ENCODE results near the gene ZNF697. TPM values are rescaled to one million over a fixed set of nuclear protein-coding genes. Genes with fewer than 3 reads are reported as not detected.
A peak's percentile ranks its signal among the peaks of the same experiment; 100 is the strongest.

ZNF697 gene
- total and polyA plus RNA-seq, 9 of the 15 experiments (the other 6 are each of a cell fraction or from before 2014, with no cell fraction given), result 2.1 to 13.6 (median 8.3) TPM

DNA sequence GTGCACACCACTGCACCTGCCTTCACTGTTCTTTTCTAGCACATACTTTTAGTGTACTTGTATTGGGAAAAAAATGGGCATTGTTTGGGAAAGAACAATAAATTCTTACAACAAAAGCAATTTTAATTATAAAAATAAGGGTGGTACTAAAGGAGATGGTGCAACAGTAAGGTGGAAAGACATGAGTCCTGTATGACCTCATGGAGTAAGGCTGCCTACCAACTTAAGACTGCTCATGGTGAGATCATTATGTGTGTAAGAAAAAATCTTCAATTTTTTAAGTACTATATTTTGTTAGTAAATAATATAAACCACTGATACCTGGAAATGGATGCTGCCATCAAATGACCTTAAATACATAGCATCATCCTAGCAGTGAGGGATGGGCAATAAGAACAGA, 34.1 kb upstream of the ZNF697 start (continued):
- TF ChIP-seq ZNF699 (CRISPR knock-in tag; IDR thresholded peaks at IDR 0.05; ENCODE audit: insufficient replicate concordance) (no peak), ZBTB1 (CRISPR knock-in tag; IDR thresholded peaks at IDR 0.05; ENCODE audit: borderline replicate concordance, low read depth) (no peak), TEAD2 (tag; IDR thresholded peaks at IDR 0.05) (no peak), PHB (CRISPR knock-in tag; IDR thresholded peaks at IDR 0.05) (no peak)

DNA sequence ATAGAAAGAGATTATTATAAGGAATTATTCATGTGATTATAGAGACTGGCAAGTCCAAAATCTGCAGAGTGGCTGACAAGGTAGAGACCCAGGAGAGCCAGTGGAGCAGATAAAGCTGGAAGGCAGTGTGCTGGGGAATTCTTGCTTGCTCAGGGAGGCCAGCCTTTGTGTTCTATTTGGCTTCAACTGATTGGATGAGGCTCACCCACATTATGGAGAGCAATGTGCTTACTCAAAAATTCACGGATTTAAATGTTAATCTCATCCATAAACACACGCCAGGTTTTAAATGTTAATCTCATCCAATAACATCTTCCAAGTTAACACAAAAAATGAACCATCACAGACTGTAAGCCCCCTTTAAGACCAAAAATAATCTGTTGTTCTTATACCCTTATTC, 33.5 kb upstream of the ZNF697 start:
- FAIRE-seq, result no peak
- H3K27ac ChIP-seq (ENCODE audit: extremely low read depth, low read depth, low read length), result no peak overlapping the region
- in situ Hi-C loops (cut with MboI) (no loop called here), intact Hi-C loops (cut with micrococcal nuclease) (no loop called here)
- BruUV-seq (replicated peaks), result no TSS peak
- ChIA-PET POLR2A (no interaction called here), CTCF (ENCODE audit: low intra/inter-chr PET ratio) (no interaction called here)
- no peak overlapping the region for H2AFZ ChIP-seq (ENCODE audit: low read depth, low read length)
- TF ChIP-seq ZNF134 (CRISPR knock-in tag; conservative IDR thresholded peaks at IDR 0.05) (peak; percentile 90), MXI1 (IDR thresholded peaks at IDR 0.05; ENCODE audit: low read depth, low read length) (no peak)
- no peaks in the 10 kb centered on the region for H3K4me1 ChIP-seq (replicated peaks in 1 of 2; ENCODE audit: control insufficient read depth in 2 of 2, insufficient read depth in 2 of 2, low read length in 2 of 2)
- H3K27me3 ChIP-seq (ENCODE audit: control insufficient read depth in 2 of 2, insufficient read depth in 2 of 2, low read length in 2 of 2), result peaks cover 0 to 4% of the 10 kb centered on the region in 2 experiments; a peak in 1 of 5 replicates
- no peaks in the 10 kb centered on the region for H3K9me1 ChIP-seq (ENCODE audit: control insufficient read depth, insufficient read depth, low read length)
- no peak overlapping the region for H3K4me2 ChIP-seq (ENCODE audit: insufficient read depth, low read length)
- no peaks in the 10 kb centered on the region for H3K79me2 ChIP-seq (ENCODE audit: control insufficient read depth, insufficient read depth, low read length)
- ATAC-seq, result no peak
- H3K4me3 ChIP-seq, result no peak overlapping the region
- H3K9ac ChIP-seq (ENCODE audit: insufficient read depth in 1 of 2, low read depth in 2 of 2, low read length in 2 of 2), result no peak overlapping the region
- WGBS (ENCODE audit: insufficient coverage, low coverage, missing lambda C conversion rate), result 0% methylated on average over 2 of the region's 2 CpGs
- no peak for DNase-seq (ENCODE audit: extremely low read depth in 1 of 4, low spot score in 3 of 4)
- H3K36me3 ChIP-seq (ENCODE audit: control insufficient read depth, insufficient read depth, low read length), result no peaks in the 10 kb centered on the region
- no peaks in the 10 kb centered on the region for H4K20me1 ChIP-seq (replicated peaks; ENCODE audit: control insufficient read depth, insufficient read depth, low read length)
- no peaks in the 10 kb centered on the region for H3K9me3 ChIP-seq (replicated peaks; ENCODE audit: control insufficient read depth, insufficient read depth, low read depth, low read length)
